Keratinocyte (primary cell): ENCODE data around the gene DUSP16. TPM values are rescaled to one million over a fixed set of nuclear protein-coding genes. Genes with fewer than 3 reads are reported as not detected.

Experiments
- DNase-seq: peaks from one replicate; pipeline ENCODE4 v3.0.0-alpha.2; 2011; ENCODE audit warnings: low read depth, missing footprints, low spot score
- FAIRE-seq: peaks from 2 replicates; lab custom pipeline; 2011; peaks lifted over from hg19 to GRCh38; lab: Jason Lieb, UNC
- H2AFZ ChIP-seq: 2 replicates; pipeline ENCODE4 v1.6.0; 2012; ENCODE audit warnings: low read length, control low read depth, inconsistent platforms; ENCODE audit not compliant: control insufficient read depth
- H3K27ac ChIP-seq: 2 replicates; pipeline ENCODE4 v1.5.1; 2011; ENCODE audit warnings: low read length; ENCODE audit not compliant: control insufficient read depth, insufficient read depth
- H3K27me3 ChIP-seq: 3 replicates; pipeline ENCODE4 v1.6.0; 2011; ENCODE audit warnings: low read length; ENCODE audit not compliant: control insufficient read depth, insufficient read depth; ENCODE audit errors: extremely low read depth
- H3K36me3 ChIP-seq, 2 experiments: 2 replicates in 1 of 2; 3 replicates in 1 of 2; pipeline ENCODE4 v1.5.1; 2011; ENCODE audit warnings: low read length in 2 of 2, mild to moderate bottlenecking in 1 of 2; ENCODE audit not compliant: control insufficient read depth in 2 of 2, insufficient read depth in 2 of 2; ENCODE audit errors: extremely low read depth in 1 of 2
- H3K4me1 ChIP-seq: 3 replicates; pipeline ENCODE4 v1.5.1; 2011; ENCODE audit warnings: low read length; ENCODE audit not compliant: control insufficient read depth, insufficient read depth; ENCODE audit errors: extremely low read depth
- H3K4me2 ChIP-seq: 3 replicates; pipeline ENCODE4 v1.6.0; 2011; ENCODE audit warnings: low read depth, low read length; ENCODE audit not compliant: control insufficient read depth, insufficient read depth; ENCODE audit errors: extremely low read depth
- H3K4me3 ChIP-seq, 3 experiments: fragments of 200-600 bp in 1 of 3; sonication (generic) in 1 of 3; 2 replicates in 2 of 3; 3 replicates in 1 of 3; pipeline ENCODE4 v1.5.1; 2011 to 2016; ENCODE audit warnings: low read length in 3 of 3, mild to moderate bottlenecking in 3 of 3, control low read depth in 2 of 3, inconsistent platforms in 1 of 3, low read depth in 1 of 3, mixed read lengths in 1 of 3, mixed run types in 1 of 3, moderate library complexity in 1 of 3; ENCODE audit not compliant: control insufficient read depth in 2 of 3, insufficient read depth in 2 of 3; ENCODE audit errors: extremely low read depth in 1 of 3
- H3K79me2 ChIP-seq: 2 replicates; pipeline ENCODE4 v1.6.0; 2012; ENCODE audit warnings: low read length; ENCODE audit not compliant: control insufficient read depth, insufficient read depth
- H3K9ac ChIP-seq: 3 replicates; pipeline ENCODE4 v1.6.0; 2011; ENCODE audit warnings: low read length; ENCODE audit not compliant: control insufficient read depth, insufficient read depth; ENCODE audit errors: extremely low read depth
- H3K9me1 ChIP-seq: 3 replicates; pipeline ENCODE4 v1.6.0; 2011; ENCODE audit warnings: low read length; ENCODE audit not compliant: control insufficient read depth, insufficient read depth; ENCODE audit errors: extremely low read depth
- H3K9me3 ChIP-seq: 2 replicates; pipeline ENCODE4 v1.5.1; 2012; ENCODE audit warnings: low read depth, low read length; ENCODE audit not compliant: control insufficient read depth
- H4K20me1 ChIP-seq: 3 replicates; pipeline ENCODE4 v1.6.0; 2011; ENCODE audit warnings: low read length; ENCODE audit not compliant: control insufficient read depth, insufficient read depth; ENCODE audit errors: extremely low read depth
- CTCF ChIP-seq, 3 experiments: IDR thresholded peaks in 1 of 3; conservative IDR thresholded peaks in 1 of 3; optimal IDR thresholded peaks in 1 of 3; 2 replicates in 2 of 3; 3 replicates in 1 of 3; pipeline versions ENCODE3 to v1.5.1; 2011; ENCODE audit warnings: low read length in 3 of 3, mild to moderate bottlenecking in 3 of 3, moderate library complexity in 2 of 3, control low read depth in 1 of 3, inconsistent platforms in 1 of 3; ENCODE audit not compliant: insufficient read depth in 2 of 3; ENCODE audit errors: extremely low read depth in 1 of 3
- EZH2 ChIP-seq: IDR thresholded peaks from one replicate; pipeline ENCODE4 v1.6.1; 2012; ENCODE audit warnings: inconsistent platforms, mild to moderate bottlenecking, low read length, moderate library complexity
- dilution Hi-C: fragments of 300-500 bp; cut with MboI; formaldehyde crosslinking; loops from one replicate; pipeline ENCODE4 v1.7.0; 2020; ENCODE audit warnings: low sequenced_read_pairs; ENCODE audit not compliant: extremely low pct_ligation_motif_present
- polyA plus RNA-seq, 5 experiments: library from polyadenylated mRNA; depleted of rRNA in 3 of 5; stranded (reverse) in 3 of 5; stranded (forward) in 1 of 5; unstranded in 1 of 5; fragments of >200 nt; gene quantifications; 1 replicate in 1 of 5; 2 replicates in 3 of 5; 3 replicates in 1 of 5; pipeline versions ENCODE4 v1.2.1 to v1.2.3, GENCODE V29; 2011 to 2012; ENCODE audit warnings: missing spikeins in 2 of 5, low read depth in 1 of 5, low replicate concordance in 1 of 5

Gene DUSP16
- polyA plus RNA-seq, 1 donor (not counting 4 experiments of a cell fraction or from before 2014, with no cell fraction given), result 9.3 TPM

GRCh38 chr12:12428047-12428446 lies 134.6 kb downstream of the DUSP16 start:
- H2AFZ ChIP-seq, result no peak overlapping the region
- no peak overlapping the region for H3K9ac ChIP-seq
- H3K4me3 ChIP-seq, result no peak overlapping the region
- peaks cover 39% of the 10 kb centered on the region for H3K4me1 ChIP-seq
- dilution Hi-C loops, result no loop called here
- TF ChIP-seq CTCF (optimal IDR thresholded peaks at IDR 0.05 in 1 of 3, IDR thresholded peaks at IDR 0.05 in 1 of 3, conservative IDR thresholded peaks at IDR 0.05 in 1 of 3; ENCODE audit: extremely low read depth in 1 of 3, insufficient read depth in 2 of 3, low read length in 3 of 3) (no peak), EZH2 (no peak)
- peak overlapping the region; percentile 97 for H3K27ac ChIP-seq
- no peaks in the 10 kb centered on the region for H3K27me3 ChIP-seq
- H3K36me3 ChIP-seq, result no peaks in the 10 kb centered on the region
- FAIRE-seq (no peak), DNase-seq (no peak)
- no peaks in the 10 kb centered on the region for H4K20me1 ChIP-seq
- no peaks in the 10 kb centered on the region for H3K9me3 ChIP-seq
- H3K79me2 ChIP-seq, result no peaks in the 10 kb centered on the region
- no peaks in the 10 kb centered on the region for H3K9me1 ChIP-seq
- H3K4me2 ChIP-seq, result no peak overlapping the region

GRCh38 chr12:12427568-12427967 lies 135.1 kb downstream of the DUSP16 start:
- DNase-seq, result no peak
- H3K4me3 ChIP-seq, result no peak overlapping the region
- no peak overlapping the region for H3K4me2 ChIP-seq
- H3K36me3 ChIP-seq, result no peaks in the 10 kb centered on the region
- dilution Hi-C loops, result no loop called here
- no peak overlapping the region for H2AFZ ChIP-seq
- H3K4me1 ChIP-seq, result peaks cover 34% of the 10 kb centered on the region
- TF ChIP-seq EZH2, result no peak
- no peak for TF ChIP-seq CTCF (optimal IDR thresholded peaks at IDR 0.05 in 1 of 3, IDR thresholded peaks at IDR 0.05 in 1 of 3, conservative IDR thresholded peaks at IDR 0.05 in 1 of 3; ENCODE audit: extremely low read depth in 1 of 3, insufficient read depth in 2 of 3, low read length in 3 of 3)
- FAIRE-seq, result no peak
- no peaks in the 10 kb centered on the region for H4K20me1 ChIP-seq
- no peaks in the 10 kb centered on the region for H3K9me1 ChIP-seq
- H3K9me3 ChIP-seq, result no peaks in the 10 kb centered on the region
- H3K9ac ChIP-seq, result no peak overlapping the region
- no peaks in the 10 kb centered on the region for H3K27me3 ChIP-seq
- no peaks in the 10 kb centered on the region for H3K79me2 ChIP-seq
- H3K27ac ChIP-seq, result no peak overlapping the region
